H1 (cell line): ENCODE measurements around the gene SPTBN4. TPM values are rescaled to one million over a fixed set of nuclear protein-coding genes. Genes with fewer than 3 reads are reported as not detected.

Experiments
- CTCF ChIA-PET: fragments of 300-600 bp; sonication (Branson Sonifier 250); formaldehyde crosslinking; loops from one replicate; lab custom pipeline; 2021; ENCODE audit not compliant: partially characterized antibody; lab: Charles Lee
- POLR2A ChIA-PET: fragments of 300-600 bp; sonication (Branson Sonifier 250); formaldehyde crosslinking; loops from one replicate; lab custom pipeline; 2021; ENCODE audit warnings: inconsistent platforms; ENCODE audit not compliant: partially characterized antibody; lab: Charles Lee
- DNase-seq, 2 experiments: peaks; one replicate each; pipeline versions ENCODE4 v3.0.0 to v3.0.0-alpha.2; 2010 to 2022; ENCODE audit warnings: low spot score in 2 of 2, low read depth in 1 of 2, mixed read lengths in 1 of 2
- FAIRE-seq: peaks from 2 replicates; lab custom pipeline; 2011; peaks lifted over from hg19 to GRCh38; lab: Jason Lieb, UNC
- H2AFZ ChIP-seq: 2 replicates; pipeline ENCODE4 v1.8.1; 2012; ENCODE audit warnings: low read length, inconsistent platforms
- H2AK5ac ChIP-seq: 2 replicates; pipeline ENCODE4 v1.6.1; 2013; ENCODE audit warnings: low read depth, low read length
- H2BK120ac ChIP-seq: replicated peaks from 2 replicates; pipeline ENCODE3; 2013; ENCODE audit warnings: low read depth, low read length, inconsistent platforms
- H2BK12ac ChIP-seq: 2 replicates; pipeline ENCODE4 v1.6.1; 2013; ENCODE audit warnings: low read depth, low read length
- H2BK15ac ChIP-seq: 2 replicates; pipeline ENCODE4 v1.6.1; 2013; ENCODE audit warnings: low read length
- H2BK20ac ChIP-seq: 2 replicates; pipeline ENCODE4 v1.6.1; 2013; ENCODE audit warnings: low read length
- H2BK5ac ChIP-seq: 2 replicates; pipeline ENCODE4 v1.6.1; 2013; ENCODE audit warnings: low read depth, low read length
- H3K14ac ChIP-seq: 2 replicates; pipeline ENCODE4 v1.6.1; 2013; ENCODE audit warnings: inconsistent platforms; ENCODE audit not compliant: insufficient read length
- H3K18ac ChIP-seq: 2 replicates; pipeline ENCODE4 v1.6.1; 2013; ENCODE audit warnings: low read length; ENCODE audit errors: extremely low read depth
- H3K23ac ChIP-seq: 2 replicates; pipeline ENCODE4 v1.6.1; 2013; ENCODE audit warnings: inconsistent platforms; ENCODE audit not compliant: insufficient read length
- H3K23me2 ChIP-seq: 2 replicates; pipeline ENCODE4 v1.6.1; 2013; ENCODE audit warnings: low read depth, low read length
- H3K27ac ChIP-seq: 2 replicates; pipeline ENCODE4 v1.6.1; 2011; ENCODE audit warnings: low read depth, low read length, inconsistent platforms
- H3K27me3 ChIP-seq, 4 experiments: replicated peaks in 1 of 4; 1 replicate in 1 of 4; 2 replicates in 3 of 4; pipeline versions ENCODE4 v1.6.1 to v1.8.1; 2011 to 2013; ENCODE audit warnings: low read length in 3 of 4, mild to moderate bottlenecking in 3 of 4, inconsistent platforms in 2 of 4, mixed read lengths in 2 of 4, moderate library complexity in 1 of 4; ENCODE audit not compliant: control insufficient read depth in 3 of 4, insufficient read depth in 3 of 4; ENCODE audit errors: extremely low read depth in 1 of 4
- H3K36me3 ChIP-seq, 4 experiments: 2 replicates each; pipeline versions ENCODE4 v1.6.1 to v1.8.1; 2011 to 2013; ENCODE audit warnings: mild to moderate bottlenecking in 4 of 4, low read length in 3 of 4, moderate library complexity in 2 of 4, control low read depth in 1 of 4, inconsistent platforms in 1 of 4; ENCODE audit not compliant: insufficient read depth in 4 of 4, control insufficient read depth in 2 of 4
- H3K4ac ChIP-seq: replicated peaks from 2 replicates; pipeline ENCODE3; 2013; ENCODE audit warnings: low read length, low read depth, mixed read lengths, inconsistent platforms; ENCODE audit not compliant: insufficient read length
- H3K4me1 ChIP-seq, 4 experiments: replicated peaks in 1 of 4; 1 replicate in 1 of 4; 2 replicates in 3 of 4; pipeline versions ENCODE4 v1.6.1 to v1.8.1; 2011 to 2013; ENCODE audit warnings: low read length in 3 of 4, inconsistent platforms in 2 of 4, mixed read lengths in 1 of 4; ENCODE audit not compliant: insufficient read depth in 4 of 4, control insufficient read depth in 3 of 4
- H3K4me2 ChIP-seq, 2 experiments: 2 replicates each; pipeline versions ENCODE4 v1.6.1 to v1.8.1; 2011 to 2013; ENCODE audit warnings: low read depth in 2 of 2, low read length in 2 of 2, control low read depth in 1 of 2, inconsistent platforms in 1 of 2, mild to moderate bottlenecking in 1 of 2; ENCODE audit not compliant: insufficient read depth in 1 of 2
- H3K4me3 ChIP-seq, 4 experiments: fragments of 200-600, 300-600 bp in 1 of 4; sonication (generic), shearing (Covaris generic), sonication (Bioruptor Twin) in 1 of 4; 2 replicates each; pipeline versions ENCODE4 v1.5.1 to v1.8.1; 2011 to 2016; ENCODE audit warnings: low read length in 4 of 4, low read depth in 3 of 4, control low read depth in 2 of 4, inconsistent platforms in 2 of 4, mild to moderate bottlenecking in 2 of 4, mixed read lengths in 1 of 4, moderate library complexity in 1 of 4; ENCODE audit not compliant: insufficient read depth in 2 of 4; ENCODE audit errors: extremely low read depth in 1 of 4
- H3K56ac ChIP-seq: replicated peaks from 2 replicates; pipeline ENCODE3; 2013; ENCODE audit warnings: low read depth, mild to moderate bottlenecking, mixed read lengths, low read length, inconsistent platforms; ENCODE audit not compliant: insufficient read length
- H3K79me1 ChIP-seq: 2 replicates; pipeline ENCODE4 v1.6.1; 2013; ENCODE audit warnings: low read depth, low read length, control low read depth
- H3K79me2 ChIP-seq, 2 experiments: 2 replicates each; pipeline versions ENCODE4 v1.6.1 to v1.8.1; 2012 to 2013; ENCODE audit warnings: low read length in 2 of 2, mild to moderate bottlenecking in 2 of 2, inconsistent platforms in 1 of 2; ENCODE audit not compliant: insufficient read depth in 2 of 2, control insufficient read depth in 1 of 2
- H3K9ac ChIP-seq, 4 experiments: replicated peaks in 1 of 4; 1 replicate in 1 of 4; 2 replicates in 3 of 4; pipeline versions ENCODE4 v1.6.1 to v1.8.1; 2011 to 2013; ENCODE audit warnings: low read depth in 3 of 4, low read length in 3 of 4, control low read depth in 2 of 4, mild to moderate bottlenecking in 2 of 4, moderate library complexity in 2 of 4, inconsistent platforms in 1 of 4; ENCODE audit errors: extremely low read depth in 1 of 4
- H3K9me3 ChIP-seq, 2 experiments: 2 replicates each; pipeline versions ENCODE4 v1.6.1 to v1.8.1; 2012 to 2013; ENCODE audit warnings: mild to moderate bottlenecking in 2 of 2, moderate library complexity in 2 of 2, control low read depth in 1 of 2, inconsistent platforms in 1 of 2, low read depth in 1 of 2, low read length in 1 of 2, mixed read lengths in 1 of 2; ENCODE audit not compliant: insufficient read depth in 2 of 2
- H4K20me1 ChIP-seq, 2 experiments: replicated peaks in 1 of 2; 2 replicates each; pipeline versions ENCODE3 to v1.8.1; 2011 to 2013; ENCODE audit warnings: inconsistent platforms in 2 of 2, low read length in 2 of 2, mild to moderate bottlenecking in 1 of 2; ENCODE audit not compliant: insufficient read depth in 2 of 2, control insufficient read depth in 1 of 2
- H4K5ac ChIP-seq: 2 replicates; pipeline ENCODE4 v1.6.1; 2013; ENCODE audit warnings: low read length, low read depth, mixed read lengths, inconsistent platforms; ENCODE audit not compliant: insufficient read length
- H4K8ac ChIP-seq: 2 replicates; pipeline ENCODE4 v1.8.0; 2013; ENCODE audit warnings: mild to moderate bottlenecking, moderate library complexity, low read length, inconsistent platforms; ENCODE audit not compliant: insufficient read depth; ENCODE audit errors: extremely low read depth
- H4K91ac ChIP-seq: replicated peaks from 2 replicates; pipeline ENCODE3; 2013; ENCODE audit warnings: low read length, mixed read lengths, inconsistent platforms; ENCODE audit not compliant: insufficient read length
- CBX5 ChIP-seq: fragments of 300-800, 300-1000 bp; sonication (generic); IDR thresholded peaks from 2 replicates; pipeline ENCODE4 v1.7.1; 2016; ENCODE audit warnings: antibody characterized with exemption, low read length, low read depth
- FOSL1 ChIP-seq: IDR thresholded peaks from 2 replicates; pipeline ENCODE4 v1.6.1; 2011; ENCODE audit warnings: mild to moderate bottlenecking, low read depth, low read length, moderate library complexity; ENCODE audit not compliant: insufficient read depth
- whole genome bisulfite sequencing, 2 experiments: shearing (Covaris generic) in 1 of 2; methylation state at CpG; one replicate each; pipeline versions ENCODE4 v1.1.6 to v1.1.7; 2013 to 2015; ENCODE audit warnings: low lambda C conversion rate in 2 of 2, mixed read lengths in 2 of 2, inconsistent platforms in 1 of 2, low coverage in 1 of 2, missing lambda C conversion rate in 1 of 2; ENCODE audit not compliant: insufficient replicate concordance in 2 of 2, insufficient coverage in 1 of 2, insufficient read length in 1 of 2; ENCODE audit errors: extremely low coverage in 1 of 2, missing lambda C conversion rate in 1 of 2; 5-methylcytosine and 5-hydroxymethylcytosine counted together
- polyA plus RNA-seq, 7 experiments: library from polyadenylated mRNA; depleted of rRNA in 3 of 7; stranded (reverse) in 5 of 7; unstranded in 2 of 7; fragments of >200 nt in 5 of 7; fragments of 200-250 nt in 2 of 7; gene quantifications; 1 replicate in 5 of 7; 2 replicates in 1 of 7; 4 replicates in 1 of 7; pipeline versions ENCODE4 v1.2.1 to v1.2.3, GENCODE V29; 2011 to 2013; ENCODE audit warnings: missing spikeins in 2 of 7, mixed read lengths in 2 of 7
- total RNA-seq: library from RNA; stranded (reverse); fragmentation: NEBNext Ultra II Directional; extraction: Animal tissue kit (Norgen Biotek cat#: 25700); gene quantifications from 2 replicates; pipeline ENCODE4 v1.2.1, GENCODE V29; 2021

Gene SPTBN4
- total and polyA plus RNA-seq, 2 of the 8 experiments (the other 6 are each of a cell fraction or from before 2014, with no cell fraction given) = 1.9 to 3.0 TPM

DNA sequence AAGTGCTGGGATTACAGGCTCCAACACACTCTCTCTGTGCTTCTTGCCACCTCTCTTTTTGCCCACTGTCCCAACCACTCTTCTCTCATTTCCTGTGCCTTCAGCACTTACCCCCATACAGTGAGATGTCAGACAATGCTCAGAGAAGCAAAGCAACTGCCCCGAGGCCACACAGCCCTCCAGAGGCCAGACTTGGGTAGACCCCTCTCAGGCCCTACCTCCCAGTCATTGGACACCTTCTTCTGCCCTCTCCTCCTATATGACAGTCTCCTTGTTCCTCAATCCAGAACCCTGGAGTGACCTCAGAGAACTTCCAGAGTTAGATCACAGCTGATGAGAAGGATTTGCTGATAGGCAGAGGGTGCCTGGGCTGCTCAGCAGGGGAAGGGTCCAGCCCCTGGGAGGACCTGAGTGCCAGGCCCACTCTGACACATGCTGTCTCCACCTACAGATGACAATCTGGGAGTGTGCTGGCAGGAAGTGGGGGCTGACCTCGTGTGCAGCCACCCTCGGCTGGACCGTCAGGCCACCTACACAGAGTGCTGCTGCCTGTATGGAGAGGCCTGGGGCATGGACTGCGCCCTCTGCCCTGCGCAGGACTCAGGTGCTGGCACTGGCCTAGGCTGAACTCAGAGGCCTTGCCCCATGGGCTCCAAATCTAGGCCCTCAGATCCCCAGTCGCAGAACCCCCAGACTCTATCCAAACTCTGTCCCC lies 158.8 kb downstream of the SPTBN4 start:
- ChIA-PET POLR2A (interaction anchor here (1.1 to 2.3 kb wide), 2 partner anchors 8 to 10 kb away, joined by 3 to 8 read pairs; no protein-coding TSS in a partner anchor), CTCF (interaction anchor here (1.2 to 5.3 kb wide), 2 partner anchors 9 to 19 kb away, joined by 3 to 51 read pairs; no protein-coding TSS in a partner anchor)
- Histone ChIP-seq H3K23me2 (peaks cover 2% of the 10 kb centered on the region; the same call in 1 of the 2 replicates), H3K9ac (no peak overlapping the region), H3K14ac (no peak overlapping the region), H3K27ac (no peak overlapping the region), H2BK12ac (no peak overlapping the region), H3K4me3 (no peak overlapping the region), H3K27me3 (no peaks in the 10 kb centered on the region), H3K9me3 (no peaks in the 10 kb centered on the region), H2BK15ac (no peak overlapping the region), H2BK5ac (no peak overlapping the region), H3K18ac (no peak overlapping the region), H2AK5ac (no peak overlapping the region), H3K56ac (no peak overlapping the region), H2BK120ac (no peak overlapping the region), H3K4ac (no peak overlapping the region), H3K79me2 (no peaks in the 10 kb centered on the region), H3K79me1 (no peaks in the 10 kb centered on the region), H4K8ac (no peak overlapping the region; the same call in 1 of the 2 replicates), H4K20me1 (peaks cover 2 to 5% of the 10 kb centered on the region in 2 experiments), H3K4me1 (peaks cover 0 to 18% (median 8%) of the 10 kb centered on the region in 4 experiments; a peak in 6 of 7 replicates), H4K91ac (no peak overlapping the region), H2BK20ac (no peak overlapping the region), H4K5ac (no peak overlapping the region), H3K23ac (no peak overlapping the region), H3K36me3 (peaks cover 5 to 28% (median 14%) of the 10 kb centered on the region in 4 experiments; a peak in 7 of 8 replicates), H2AFZ (no peak overlapping the region), H3K4me2 (no peak overlapping the region)
- FAIRE-seq (no peak), DNase-seq (no peak)
- WGBS, 2 experiments = 81% methylated on average over 7 of the region's 7 CpGs; no CpG with 5 or more reads in 1 of the 2 experiments
- TF ChIP-seq FOSL1 = no peak
- no peak for TF ChIP-seq CBX5
